Measurements from ENCODE around the gene U2AF2.

DNA sequence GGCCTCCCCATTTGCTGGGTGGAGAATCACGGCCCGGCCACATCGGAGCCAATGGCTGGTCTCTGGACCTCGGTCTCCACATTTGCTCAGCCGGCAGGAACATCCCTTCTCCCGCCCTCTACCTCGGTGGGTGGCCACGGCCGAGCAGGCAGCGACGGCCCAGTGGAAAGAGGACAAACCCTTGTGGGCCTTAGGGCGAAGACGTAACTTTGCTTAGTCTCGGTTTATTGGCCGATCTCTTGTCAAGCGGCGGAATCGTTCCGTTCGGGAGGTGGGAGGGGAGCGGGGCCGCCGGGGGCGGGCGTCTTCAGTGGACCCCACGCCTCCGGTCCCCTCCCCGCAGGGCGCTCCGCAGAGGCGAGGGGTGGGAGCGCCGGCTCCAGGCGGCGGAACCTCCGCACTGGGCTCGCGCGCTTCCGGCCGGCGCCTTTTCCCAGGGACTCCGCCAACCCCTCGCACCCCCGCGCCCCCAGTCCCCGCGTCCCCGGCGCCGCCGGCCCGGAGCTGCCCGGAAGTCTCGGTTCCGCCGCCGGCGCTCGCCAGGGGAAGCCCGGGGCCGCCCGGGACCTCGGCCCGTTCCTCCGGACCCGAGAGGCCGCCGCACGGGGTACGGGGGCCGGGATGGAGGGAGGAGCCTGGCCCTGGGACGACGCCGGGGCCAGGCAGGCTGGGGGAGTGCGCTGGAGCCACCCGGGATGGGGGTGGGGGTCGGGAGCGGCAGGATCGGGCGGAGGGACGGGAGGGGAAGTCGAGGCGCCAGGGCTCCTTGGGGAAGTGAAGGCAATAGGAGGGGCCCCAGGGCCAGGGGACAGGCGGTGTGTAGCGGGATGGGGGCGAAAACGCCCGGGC, 14.0 kb upstream of the U2AF2 start, which contains the start of gene ZNF580:
- TF ChIP-seq, protein P1, sequence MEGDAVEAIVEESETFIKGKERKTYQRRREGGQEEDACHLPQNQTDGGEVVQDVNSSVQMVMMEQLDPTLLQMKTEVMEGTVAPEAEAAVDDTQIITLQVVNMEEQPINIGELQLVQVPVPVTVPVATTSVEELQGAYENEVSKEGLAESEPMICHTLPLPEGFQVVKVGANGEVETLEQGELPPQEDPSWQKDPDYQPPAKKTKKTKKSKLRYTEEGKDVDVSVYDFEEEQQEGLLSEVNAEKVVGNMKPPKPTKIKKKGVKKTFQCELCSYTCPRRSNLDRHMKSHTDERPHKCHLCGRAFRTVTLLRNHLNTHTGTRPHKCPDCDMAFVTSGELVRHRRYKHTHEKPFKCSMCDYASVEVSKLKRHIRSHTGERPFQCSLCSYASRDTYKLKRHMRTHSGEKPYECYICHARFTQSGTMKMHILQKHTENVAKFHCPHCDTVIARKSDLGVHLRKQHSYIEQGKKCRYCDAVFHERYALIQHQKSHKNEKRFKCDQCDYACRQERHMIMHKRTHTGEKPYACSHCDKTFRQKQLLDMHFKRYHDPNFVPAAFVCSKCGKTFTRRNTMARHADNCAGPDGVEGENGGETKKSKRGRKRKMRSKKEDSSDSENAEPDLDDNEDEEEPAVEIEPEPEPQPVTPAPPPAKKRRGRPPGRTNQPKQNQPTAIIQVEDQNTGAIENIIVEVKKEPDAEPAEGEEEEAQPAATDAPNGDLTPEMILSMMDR (IDR thresholded peaks at IDR 0.05; ENCODE audit: low read length), result no peak
- no peak for TF ChIP-seq EZH2 (IDR thresholded peaks at IDR 0.05; ENCODE audit: borderline replicate concordance, low read length)
